HUES48 (cell line): ENCODE data around the gene ZNF146.
A peak's percentile ranks its signal among the peaks of the same experiment; 100 is the strongest.

Experiments used
- H3K27ac ChIP-seq: one replicate; pipeline ENCODE4 v1.7.0; 2013; ENCODE audit warnings: low read depth, low read length, inconsistent platforms
- H3K27me3 ChIP-seq: 2 replicates; pipeline ENCODE4 v1.6.1; 2013; ENCODE audit warnings: mild to moderate bottlenecking, low read length; ENCODE audit not compliant: control insufficient read depth, insufficient read depth
- H3K36me3 ChIP-seq: 2 replicates; pipeline ENCODE4 v1.6.1; 2013; ENCODE audit warnings: low read length; ENCODE audit not compliant: control insufficient read depth, insufficient read depth
- H3K4me1 ChIP-seq: 2 replicates; pipeline ENCODE4 v1.6.1; 2013; ENCODE audit warnings: mild to moderate bottlenecking, low read length; ENCODE audit not compliant: control insufficient read depth, insufficient read depth
- H3K4me3 ChIP-seq: 2 replicates; pipeline ENCODE4 v1.5.1; 2013; ENCODE audit warnings: mild to moderate bottlenecking, low read depth, low read length
- H3K9ac ChIP-seq: 2 replicates; pipeline ENCODE4 v1.6.1; 2013; ENCODE audit warnings: mild to moderate bottlenecking, low read depth, low read length, moderate library complexity
- H3K9me3 ChIP-seq: 2 replicates; pipeline ENCODE4 v1.6.1; 2013; ENCODE audit warnings: low read length; ENCODE audit not compliant: control insufficient read depth, insufficient read depth

The ZNF146 gene

GRCh38 chr19:36201684-36202083 is 13.2 kb upstream of the ZNF146 start:
- H3K9me3 ChIP-seq: no peaks in the 10 kb centered on the region
- no peaks in the 10 kb centered on the region for H3K36me3 ChIP-seq
- no peak overlapping the region for H3K4me3 ChIP-seq
- H3K9ac ChIP-seq: no peak overlapping the region
- no peaks in the 10 kb centered on the region for H3K27me3 ChIP-seq
- no peak overlapping the region for H3K27ac ChIP-seq
- no peaks in the 10 kb centered on the region for H3K4me1 ChIP-seq

GRCh38 chr19:36203293-36203692 is 11.6 kb upstream of the ZNF146 start:
- Histone ChIP-seq H3K36me3 (no peaks in the 10 kb centered on the region), H3K27ac (no peak overlapping the region), H3K9ac (no peak overlapping the region), H3K9me3 (no peaks in the 10 kb centered on the region), H3K27me3 (no peaks in the 10 kb centered on the region), H3K4me3 (no peak overlapping the region), H3K4me1 (no peaks in the 10 kb centered on the region)

GRCh38 chr19:36207605-36208252 is 7.2 kb upstream of the ZNF146 start:
- Histone ChIP-seq H3K4me1 (no peaks in the 10 kb centered on the region), H3K9me3 (no peaks in the 10 kb centered on the region), H3K27ac (no peak overlapping the region), H3K4me3 (no peak overlapping the region), H3K9ac (no peak overlapping the region), H3K27me3 (no peaks in the 10 kb centered on the region), H3K36me3 (no peaks in the 10 kb centered on the region)

GRCh38 chr19:36209372-36209771 is 5.5 kb upstream of the ZNF146 start:
- H3K4me1 ChIP-seq: 0 out of 2 replicates have a peak, but pooled peaks cover 4% of the 10 kb centered on the region
- no peaks in the 10 kb centered on the region for H3K36me3 ChIP-seq
- no peak overlapping the region for H3K27ac ChIP-seq
- no peaks in the 10 kb centered on the region for H3K27me3 ChIP-seq
- H3K9me3 ChIP-seq: no peaks in the 10 kb centered on the region
- H3K9ac ChIP-seq: no peak overlapping the region
- H3K4me3 ChIP-seq: no peak overlapping the region

- Histone ChIP-seq H3K9ac (no peak overlapping the region), H3K27ac (no peak overlapping the region)
Measured at GRCh38 chr19:36210497-36210896, 4.4 kb upstream of the ZNF146 start.

GRCh38 chr19:36212895-36213294 is 2.0 kb upstream of the ZNF146 start:
- no peaks in the 10 kb centered on the region for H3K9me3 ChIP-seq
- no peak overlapping the region for H3K9ac ChIP-seq
- H3K27ac ChIP-seq: no peak overlapping the region
- H3K27me3 ChIP-seq: no peaks in the 10 kb centered on the region
- peaks cover 4% of the 10 kb centered on the region; the same call in 1 of the 2 replicates for H3K4me1 ChIP-seq
- H3K4me3 ChIP-seq: no peak overlapping the region
- peaks cover 3% of the 10 kb centered on the region; the same call in 1 of the 2 replicates for H3K36me3 ChIP-seq

More at GRCh38 chr19:36210497-36210896, 4.4 kb upstream of the ZNF146 start:
- Histone ChIP-seq H3K4me1 (0 out of 2 replicates have a peak, but pooled peaks cover 4% of the 10 kb centered on the region), H3K36me3 (no peaks in the 10 kb centered on the region), H3K9me3 (no peaks in the 10 kb centered on the region), H3K4me3 (no peak overlapping the region), H3K27me3 (no peaks in the 10 kb centered on the region)

GRCh38 chr19:36215276-36216123 is 594 bp downstream of the ZNF146 start:
- H3K9ac ChIP-seq: peak overlapping the region; percentile 98
- peaks cover 21% of the 10 kb centered on the region for H3K36me3 ChIP-seq
- H3K4me1 ChIP-seq: peaks cover 4% of the 10 kb centered on the region; the same call in 1 of the 2 replicates
- no peaks in the 10 kb centered on the region for H3K27me3 ChIP-seq
- peak overlapping the region; percentile 76 for H3K4me3 ChIP-seq
- H3K27ac ChIP-seq: peak overlapping the region; percentile 88
- H3K9me3 ChIP-seq: no peaks in the 10 kb centered on the region

GRCh38 chr19:36221474-36221873 is 6.6 kb downstream of the ZNF146 start:
- Histone ChIP-seq H3K36me3 (peaks cover 71% of the 10 kb centered on the region), H3K9me3 (no peaks in the 10 kb centered on the region), H3K4me1 (no peaks in the 10 kb centered on the region)

GRCh38 chr19:36222503-36222902 is 7.6 kb downstream of the ZNF146 start:
- H3K4me1 ChIP-seq: no peaks in the 10 kb centered on the region
- H3K4me3 ChIP-seq: no peak overlapping the region
- H3K9ac ChIP-seq: no peak overlapping the region
- no peaks in the 10 kb centered on the region for H3K9me3 ChIP-seq
- H3K27me3 ChIP-seq: no peaks in the 10 kb centered on the region
- H3K27ac ChIP-seq: no peak overlapping the region
- H3K36me3 ChIP-seq: peaks cover 76% of the 10 kb centered on the region

More at GRCh38 chr19:36221474-36221873, 6.6 kb downstream of the ZNF146 start:
- Histone ChIP-seq H3K27ac (no peak overlapping the region), H3K27me3 (no peaks in the 10 kb centered on the region), H3K9ac (no peak overlapping the region), H3K4me3 (no peak overlapping the region)

GRCh38 chr19:36225219-36225892 is 10.4 kb downstream of the ZNF146 start:
- H3K27ac ChIP-seq: no peak overlapping the region
- H3K4me1 ChIP-seq: no peaks in the 10 kb centered on the region
- no peak overlapping the region for H3K9ac ChIP-seq
- no peaks in the 10 kb centered on the region for H3K27me3 ChIP-seq
- H3K36me3 ChIP-seq: peaks cover 87% of the 10 kb centered on the region
- H3K4me3 ChIP-seq: no peak overlapping the region
- H3K9me3 ChIP-seq: no peaks in the 10 kb centered on the region
